HCT116 (cell line): Measurements from ENCODE around the gene CAB39L. TPM values are rescaled to one million over a fixed set of nuclear protein-coding genes. Genes with fewer than 3 reads are reported as not detected.

Experiments
- ATAC-seq: fragments of 200-7000 bp; cut with Tn5 transposase; 2 replicates; pipeline ENCODE4 v1.9.1; 2020; ENCODE audit warnings: mild to moderate bottlenecking, moderate library complexity
- BruUV-seq: library from RNA; stranded (reverse); fragments of 400-500 nt; replicated peaks from 2 replicates; lab custom pipeline; 2021; lab: Mats Ljungman, UMichigan
- CTCF ChIA-PET: fragments of 300-600 bp; sonication (Branson Sonifier 250); formaldehyde crosslinking; loops from one replicate; lab custom pipeline; 2021; ENCODE audit warnings: antibody characterized with exemption; lab: Charles Lee
- POLR2A ChIA-PET: fragments of 300-600, 350-600 bp; sonication (Branson Sonifier 250); formaldehyde crosslinking; loops from one replicate; lab custom pipeline; 2021; ENCODE audit warnings: antibody characterized with exemption; lab: Charles Lee
- RAD21 ChIA-PET, 2 experiments: fragments of 300-600 bp; sonication (Branson Sonifier 250); formaldehyde crosslinking; loops; one replicate each; lab custom pipeline; 2023; ENCODE audit warnings: low total read pairs in 2 of 2; ENCODE audit not compliant: uncharacterized antibody in 2 of 2, unreplicated experiment in 2 of 2, low non-redundant PET in 1 of 2; lab: Charles Lee
- DNase-seq: peaks from one replicate; pipeline ENCODE4 v3.0.0-alpha.2; 2010; ENCODE audit warnings: low read depth, low spot score
- H2AFZ ChIP-seq: fragments of 200-600 bp; shearing (Covaris generic), sonication (generic); 2 replicates; pipeline ENCODE4 v1.6.1; 2017; ENCODE audit warnings: low read depth, mixed run types, mixed read lengths, antibody characterized with exemption, low read length; ENCODE audit not compliant: poor library complexity, severe bottlenecking
- H3K27ac ChIP-seq: 2 replicates; pipeline ENCODE4 v1.5.1; 2012; ENCODE audit warnings: low read depth, low read length
- H3K27me3 ChIP-seq: fragments of 200-600 bp; sonication (generic); 2 replicates; pipeline ENCODE4 v1.6.1; 2016; ENCODE audit warnings: mixed run types, low read length, mixed read lengths; ENCODE audit not compliant: insufficient read depth
- H3K36me3 ChIP-seq, 2 experiments: fragments of 200-500 bp in 1 of 2; fragments of 200-600 bp in 1 of 2; sonication (Bioruptor generic) in 1 of 2; sonication (generic) in 1 of 2; 2 replicates each; pipeline versions ENCODE4 v1.5.1 to v1.6.1; 2014 to 2016; ENCODE audit warnings: low read length in 2 of 2, inconsistent platforms in 1 of 2, mixed read lengths in 1 of 2, mixed run types in 1 of 2; ENCODE audit not compliant: insufficient read depth in 2 of 2, control insufficient read depth in 1 of 2
- H3K4me1 ChIP-seq, 2 experiments: fragments of 200-600 bp in 1 of 2; sonication (generic) in 1 of 2; 2 replicates each; pipeline versions ENCODE4 v1.5.1 to v1.6.1; 2012 to 2017; ENCODE audit warnings: low read length in 2 of 2, inconsistent platforms in 1 of 2, mild to moderate bottlenecking in 1 of 2, mixed read lengths in 1 of 2, mixed run types in 1 of 2, moderate library complexity in 1 of 2; ENCODE audit not compliant: insufficient read depth in 2 of 2, control insufficient read depth in 1 of 2
- H3K4me2 ChIP-seq: fragments of 200-600 bp; sonication (generic); 2 replicates; pipeline ENCODE4 v1.6.1; 2017; ENCODE audit warnings: mixed run types, low read length, mixed read lengths
- H3K4me3 ChIP-seq, 2 experiments: fragments of 200-600 bp in 1 of 2; sonication (generic) in 1 of 2; replicated peaks in 1 of 2; 2 replicates each; pipeline ENCODE4 v1.5.1; 2011 to 2016; ENCODE audit warnings: low read length in 2 of 2, control low read depth in 1 of 2, low read depth in 1 of 2, mild to moderate bottlenecking in 1 of 2, mixed read lengths in 1 of 2, mixed run types in 1 of 2
- H3K79me2 ChIP-seq: fragments of 200-600 bp; sonication (generic); 2 replicates; pipeline ENCODE4 v1.6.1; 2017; ENCODE audit warnings: mild to moderate bottlenecking, mixed run types, low read length, moderate library complexity, mixed read lengths; ENCODE audit not compliant: insufficient read depth
- H3K9ac ChIP-seq: fragments of 200-600 bp; sonication (generic); 2 replicates; pipeline ENCODE4 v1.6.1; 2016; ENCODE audit warnings: low read length, mixed read lengths
- H3K9me2 ChIP-seq: fragments of 200-600 bp; sonication (generic), shearing (Covaris generic); 2 replicates; pipeline ENCODE4 v1.6.1; 2017; ENCODE audit warnings: mixed run types, mild to moderate bottlenecking, moderate library complexity; ENCODE audit not compliant: insufficient read depth
- H3K9me3 ChIP-seq, 2 experiments: fragments of 200-500 bp in 1 of 2; fragments of 200-600 bp in 1 of 2; sonication (Bioruptor generic) in 1 of 2; sonication (generic) in 1 of 2; 2 replicates each; pipeline ENCODE4 v1.6.1; 2014 to 2017; ENCODE audit warnings: low read length in 2 of 2, mixed read lengths in 2 of 2, inconsistent platforms in 1 of 2, low read depth in 1 of 2, mild to moderate bottlenecking in 1 of 2, mixed run types in 1 of 2, moderate library complexity in 1 of 2; ENCODE audit not compliant: control insufficient read depth in 1 of 2, insufficient read depth in 1 of 2
- H4K20me1 ChIP-seq: fragments of 200-600 bp; sonication (generic), shearing (Covaris generic); 2 replicates; pipeline ENCODE4 v1.6.1; 2017; ENCODE audit warnings: mixed run types, mild to moderate bottlenecking, moderate library complexity; ENCODE audit not compliant: insufficient read depth
- ELF1 ChIP-seq: IDR thresholded peaks from 2 replicates; pipeline ENCODE4 v1.6.1; 2012; ENCODE audit warnings: low read depth, borderline replicate concordance
- EZH2 ChIP-seq: fragments of 200-600 bp; sonication (generic); IDR thresholded peaks from 2 replicates; pipeline ENCODE4 v1.6.1; 2017; ENCODE audit warnings: antibody characterized with exemption, mixed run types
- EZH2phosphoT487 ChIP-seq: fragments of 200-600 bp; IDR thresholded peaks from 2 replicates; pipeline ENCODE4 v1.6.1; 2018; ENCODE audit warnings: antibody characterized with exemption, borderline replicate concordance
- JUND ChIP-seq: IDR thresholded peaks from 2 replicates; pipeline ENCODE4 v1.6.1; 2012
- POLR2A ChIP-seq: IDR thresholded peaks from 2 replicates; pipeline ENCODE4 v1.7.0; 2011; ENCODE audit warnings: borderline replicate concordance; ENCODE audit not compliant: insufficient read depth, insufficient read length; ENCODE audit errors: extremely low read depth
- RAD21 ChIP-seq: IDR thresholded peaks from 2 replicates; pipeline ENCODE4 v1.6.1; 2012; ENCODE audit warnings: low read depth, mild to moderate bottlenecking
- SIN3A ChIP-seq: IDR thresholded peaks from 2 replicates; pipeline ENCODE4 v1.6.1; 2012; ENCODE audit warnings: low read depth
- SRF ChIP-seq: IDR thresholded peaks from 2 replicates; pipeline ENCODE4 v1.6.1; 2012; ENCODE audit warnings: low read depth
- TCF7L2 ChIP-seq: IDR thresholded peaks from 2 replicates; pipeline ENCODE4 v1.7.0; 2011; ENCODE audit warnings: borderline replicate concordance, inconsistent platforms; ENCODE audit not compliant: insufficient read depth, insufficient read length; ENCODE audit errors: extremely low read depth
- ZFX ChIP-seq: fragments of 450-650 bp; IDR thresholded peaks from 2 replicates; pipeline ENCODE4 v1.6.1; 2017
- intact Hi-C: fragments of 100-400 bp; cut with micrococcal nuclease; formaldehyde crosslinking; loops from 2 replicates; pipeline ENCODE4 v1.10.0; 2022
- total RNA-seq: library from RNA; stranded (reverse); gene quantifications from one replicate; pipeline ENCODE4 v1.2.1, GENCODE V29; 2021; ENCODE audit not compliant: unreplicated experiment
- TF ChIP-seq, protein P1 (sequence below): IDR thresholded peaks from 2 replicates; pipeline ENCODE4 v1.6.1; 2011; ENCODE audit warnings: mild to moderate bottlenecking, low read length, moderate library complexity; ENCODE audit not compliant: insufficient replicate concordance; ENCODE audit errors: extremely low read depth
- TF ChIP-seq, protein P2 (sequence below): IDR thresholded peaks from 2 replicates; pipeline ENCODE4 v1.6.1; 2012
- TF ChIP-seq, protein P3 (sequence below), 3 experiments: fragments of 200-600 bp in 1 of 3; sonication (generic) in 1 of 3; IDR thresholded peaks in 2 of 3; conservative IDR thresholded peaks in 1 of 3; 2 replicates each; pipeline ENCODE4 v1.5.1; 2012 to 2017; ENCODE audit warnings: low read depth in 2 of 3, low read length in 2 of 3, antibody characterized with exemption in 1 of 3, borderline replicate concordance in 1 of 3, control low read depth in 1 of 3, mild to moderate bottlenecking in 1 of 3, mixed read lengths in 1 of 3, mixed run types in 1 of 3, moderate library complexity in 1 of 3; ENCODE audit not compliant: insufficient read depth in 1 of 3

CAB39L gene
- total RNA-seq, 1 experiment from 2014 or later: 6.1 TPM

DNA sequence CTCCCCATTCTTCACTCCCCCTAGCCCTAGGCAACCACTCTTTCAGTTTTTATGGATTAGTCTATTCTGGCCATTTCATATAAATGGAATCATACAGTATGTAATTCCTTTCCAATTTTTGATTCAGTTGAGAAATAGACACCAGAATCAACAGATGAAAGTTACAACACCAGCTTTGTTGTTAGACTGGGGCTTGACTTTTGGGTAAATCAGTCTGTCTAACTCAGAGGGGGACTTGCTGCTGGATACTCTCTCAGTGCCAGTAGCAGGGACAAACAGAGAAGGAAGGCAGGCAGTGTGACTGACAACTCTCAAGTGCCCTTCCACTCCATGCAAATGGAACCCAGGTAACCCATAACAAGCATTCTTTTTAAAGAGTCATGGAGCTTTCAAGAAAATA, 155.4 kb downstream of the CAB39L start:
- BruUV-seq: no TSS peak
- no peak overlapping the region for H3K4me2 ChIP-seq
- no peak overlapping the region for H2AFZ ChIP-seq
- H3K9me2 ChIP-seq: no peaks in the 10 kb centered on the region
- no peaks in the 10 kb centered on the region for H3K79me2 ChIP-seq
- DNase-seq: no peak
- H3K4me3 ChIP-seq: no peak overlapping the region
- no peak overlapping the region for H3K9ac ChIP-seq
- POLR2A ChIA-PET: no interaction called here
- H3K36me3 ChIP-seq: no peaks in the 10 kb centered on the region
- intact Hi-C loops: no loop called here
- TF ChIP-seq POLR2A (no peak), ZFX (no peak), EZH2 (no peak), SRF (no peak), RAD21 (no peak), ELF1 (no peak), EZH2phosphoT487 (no peak), JUND (no peak)
- TF ChIP-seq, all 23 proteins: peak for 0
- no peak overlapping the region for H3K27ac ChIP-seq
- ChIA-PET CTCF (no interaction called here), RAD21 (no interaction called here)
- no peak for ATAC-seq
- H3K27me3 ChIP-seq: no peaks in the 10 kb centered on the region
- no peaks in the 10 kb centered on the region for H3K9me3 ChIP-seq
- H3K4me1 ChIP-seq: no peaks in the 10 kb centered on the region
- no peaks in the 10 kb centered on the region for H4K20me1 ChIP-seq

DNA sequence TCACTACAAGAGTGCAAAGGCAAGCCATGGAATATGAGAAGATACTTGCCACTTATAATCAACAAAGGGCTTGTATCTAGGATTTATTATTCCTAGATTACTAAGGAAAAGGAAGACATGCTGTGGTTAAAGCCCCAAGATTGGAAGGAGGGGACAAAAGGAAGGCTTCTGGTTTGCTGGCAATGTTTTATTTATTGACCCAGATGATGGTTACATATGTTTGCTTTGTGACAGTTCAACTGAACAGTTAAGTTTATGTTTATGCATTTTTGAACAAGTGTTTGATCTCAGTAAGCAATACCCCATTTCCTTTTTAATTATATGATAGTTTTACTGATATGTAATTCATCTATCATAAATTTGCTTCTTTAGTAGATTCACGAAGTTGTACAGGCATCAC, 155.9 kb downstream of the CAB39L start:
- ATAC-seq: no peak
- Histone ChIP-seq H3K4me3 (no peak overlapping the region), H4K20me1 (no peaks in the 10 kb centered on the region), H3K4me2 (no peak overlapping the region), H3K9me3 (no peaks in the 10 kb centered on the region), H3K9ac (no peak overlapping the region), H3K79me2 (no peaks in the 10 kb centered on the region), H3K9me2 (no peaks in the 10 kb centered on the region), H3K4me1 (no peaks in the 10 kb centered on the region), H3K27ac (no peak overlapping the region), H3K27me3 (no peaks in the 10 kb centered on the region), H3K36me3 (no peaks in the 10 kb centered on the region), H2AFZ (no peak overlapping the region)
- POLR2A ChIA-PET: no interaction called here
- intact Hi-C loops: no loop called here
- no peak for DNase-seq
- CTCF ChIA-PET: no interaction called here
- RAD21 ChIA-PET: no interaction called here
- no TSS peak for BruUV-seq
- TF ChIP-seq ELF1 (no peak), TCF7L2 (no peak), RAD21 (no peak), EZH2phosphoT487 (no peak), JUND (no peak), SIN3A (no peak), EZH2 (no peak)
- TF ChIP-seq, protein P1, sequence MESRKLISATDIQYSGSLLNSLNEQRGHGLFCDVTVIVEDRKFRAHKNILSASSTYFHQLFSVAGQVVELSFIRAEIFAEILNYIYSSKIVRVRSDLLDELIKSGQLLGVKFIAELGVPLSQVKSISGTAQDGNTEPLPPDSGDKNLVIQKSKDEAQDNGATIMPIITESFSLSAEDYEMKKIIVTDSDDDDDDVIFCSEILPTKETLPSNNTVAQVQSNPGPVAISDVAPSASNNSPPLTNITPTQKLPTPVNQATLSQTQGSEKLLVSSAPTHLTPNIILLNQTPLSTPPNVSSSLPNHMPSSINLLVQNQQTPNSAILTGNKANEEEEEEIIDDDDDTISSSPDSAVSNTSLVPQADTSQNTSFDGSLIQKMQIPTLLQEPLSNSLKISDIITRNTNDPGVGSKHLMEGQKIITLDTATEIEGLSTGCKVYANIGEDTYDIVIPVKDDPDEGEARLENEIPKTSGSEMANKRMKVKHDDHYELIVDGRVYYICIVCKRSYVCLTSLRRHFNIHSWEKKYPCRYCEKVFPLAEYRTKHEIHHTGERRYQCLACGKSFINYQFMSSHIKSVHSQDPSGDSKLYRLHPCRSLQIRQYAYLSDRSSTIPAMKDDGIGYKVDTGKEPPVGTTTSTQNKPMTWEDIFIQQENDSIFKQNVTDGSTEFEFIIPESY: no peak
- TF ChIP-seq, protein P2, sequence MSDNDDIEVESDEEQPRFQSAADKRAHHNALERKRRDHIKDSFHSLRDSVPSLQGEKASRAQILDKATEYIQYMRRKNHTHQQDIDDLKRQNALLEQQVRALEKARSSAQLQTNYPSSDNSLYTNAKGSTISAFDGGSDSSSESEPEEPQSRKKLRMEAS: no peak
- TF ChIP-seq, protein P3, sequence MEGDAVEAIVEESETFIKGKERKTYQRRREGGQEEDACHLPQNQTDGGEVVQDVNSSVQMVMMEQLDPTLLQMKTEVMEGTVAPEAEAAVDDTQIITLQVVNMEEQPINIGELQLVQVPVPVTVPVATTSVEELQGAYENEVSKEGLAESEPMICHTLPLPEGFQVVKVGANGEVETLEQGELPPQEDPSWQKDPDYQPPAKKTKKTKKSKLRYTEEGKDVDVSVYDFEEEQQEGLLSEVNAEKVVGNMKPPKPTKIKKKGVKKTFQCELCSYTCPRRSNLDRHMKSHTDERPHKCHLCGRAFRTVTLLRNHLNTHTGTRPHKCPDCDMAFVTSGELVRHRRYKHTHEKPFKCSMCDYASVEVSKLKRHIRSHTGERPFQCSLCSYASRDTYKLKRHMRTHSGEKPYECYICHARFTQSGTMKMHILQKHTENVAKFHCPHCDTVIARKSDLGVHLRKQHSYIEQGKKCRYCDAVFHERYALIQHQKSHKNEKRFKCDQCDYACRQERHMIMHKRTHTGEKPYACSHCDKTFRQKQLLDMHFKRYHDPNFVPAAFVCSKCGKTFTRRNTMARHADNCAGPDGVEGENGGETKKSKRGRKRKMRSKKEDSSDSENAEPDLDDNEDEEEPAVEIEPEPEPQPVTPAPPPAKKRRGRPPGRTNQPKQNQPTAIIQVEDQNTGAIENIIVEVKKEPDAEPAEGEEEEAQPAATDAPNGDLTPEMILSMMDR (IDR thresholded peaks at IDR 0.05 in 2 of 3, conservative IDR thresholded peaks at IDR 0.05 in 1 of 3; ENCODE audit: borderline replicate concordance in 1 of 3, insufficient read depth in 1 of 3, low read depth in 2 of 3, low read length in 2 of 3): no peak
